Ectodermal cell (in vitro differentiated cells): ENCODE data around the gene CD300C.
"Not testable (repeated sequence)": the region's sequence is repeated elsewhere in the genome, so short reads cannot be mapped to it uniquely, and the experiment has no call there.

Source experiments
- H3K27ac ChIP-seq: 2 replicates; pipeline ENCODE4 v1.7.0; 2013; ENCODE audit warnings: mild to moderate bottlenecking, low read depth, low read length; ENCODE audit not compliant: insufficient read depth, poor library complexity, severe bottlenecking
- H3K27me3 ChIP-seq: 2 replicates; pipeline ENCODE4 v1.7.0; 2013; ENCODE audit warnings: mild to moderate bottlenecking, low read length; ENCODE audit not compliant: insufficient read depth, control insufficient read depth, poor library complexity, severe bottlenecking
- H3K36me3 ChIP-seq: one replicate; pipeline ENCODE4 v1.7.0; 2013; ENCODE audit warnings: low read length; ENCODE audit not compliant: control insufficient read depth, insufficient read depth
- H3K4me1 ChIP-seq: one replicate; pipeline ENCODE4 v1.7.0; 2013; ENCODE audit warnings: low read length; ENCODE audit not compliant: control insufficient read depth, insufficient read depth
- H3K4me3 ChIP-seq: 2 replicates; pipeline ENCODE4 v1.7.0; 2013; ENCODE audit warnings: low read depth, low read length, control low read depth; ENCODE audit not compliant: insufficient read depth
- H3K9me3 ChIP-seq: 2 replicates; pipeline ENCODE4 v1.7.0; 2013; ENCODE audit warnings: mild to moderate bottlenecking, low read length, moderate library complexity; ENCODE audit not compliant: control insufficient read depth
- whole genome bisulfite sequencing, 2 experiments: methylation state at CpG; one replicate each; pipeline ENCODE4 v1.1.7; 2013; ENCODE audit warnings: missing lambda C conversion rate in 2 of 2; 5-methylcytosine and 5-hydroxymethylcytosine counted together

Gene CD300C

DNA sequence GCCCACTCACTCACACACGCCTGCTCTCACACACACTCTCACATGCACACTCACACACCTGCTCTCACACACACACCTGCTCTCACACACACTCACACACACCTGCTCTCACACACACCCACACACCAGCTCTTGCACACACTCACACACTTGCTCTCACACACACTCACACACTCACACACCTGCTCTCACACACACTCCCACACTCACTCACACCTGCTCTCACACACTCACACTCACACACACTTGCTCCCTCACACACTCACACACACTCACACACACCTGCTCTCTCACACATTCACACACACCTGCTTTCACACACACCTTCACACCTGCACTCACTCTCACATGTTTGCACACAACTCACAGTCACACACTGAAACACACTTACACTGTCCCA, 17.4 kb upstream of the CD300C start:
- no peak overlapping the region for H3K4me3 ChIP-seq
- H3K27me3 ChIP-seq, result no peaks in the 10 kb centered on the region
- no peaks in the 10 kb centered on the region for H3K4me1 ChIP-seq
- no peaks in the 10 kb centered on the region for H3K36me3 ChIP-seq
- no peak overlapping the region for H3K27ac ChIP-seq
- H3K9me3 ChIP-seq, result no peaks in the 10 kb centered on the region
- WGBS, 2 experiments, result 93 to 96% methylated on average over 1 of the region's 1 CpG

DNA sequence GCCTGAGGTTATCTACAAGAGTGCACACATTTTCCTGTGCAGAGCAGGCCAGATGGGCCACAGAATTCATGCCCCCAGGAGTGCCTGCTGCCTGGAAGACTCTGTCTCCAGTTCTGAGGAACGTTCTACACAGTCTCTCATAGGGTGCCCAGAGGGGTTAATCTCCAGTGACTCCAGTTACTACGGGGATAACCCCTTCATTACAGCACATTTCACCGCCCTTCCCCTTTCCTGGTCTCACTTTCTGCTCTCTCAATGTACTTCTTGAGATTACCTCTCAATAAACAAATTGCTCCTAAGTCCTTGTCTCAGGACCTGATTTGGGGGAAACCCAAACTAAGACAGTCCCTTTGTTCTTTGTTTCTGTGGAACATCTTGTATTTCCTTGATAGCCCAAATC, 15.7 kb upstream of the CD300C start:
- whole genome bisulfite sequencing, 2 experiments, result 79 to 86% methylated on average over 3 of the region's 3 CpGs
- Histone ChIP-seq H3K4me1 (no peaks in the 10 kb centered on the region), H3K36me3 (no peaks in the 10 kb centered on the region), H3K4me3 (no peak overlapping the region), H3K27me3 (no peaks in the 10 kb centered on the region), H3K9me3 (no peaks in the 10 kb centered on the region), H3K27ac (no peak overlapping the region)

DNA sequence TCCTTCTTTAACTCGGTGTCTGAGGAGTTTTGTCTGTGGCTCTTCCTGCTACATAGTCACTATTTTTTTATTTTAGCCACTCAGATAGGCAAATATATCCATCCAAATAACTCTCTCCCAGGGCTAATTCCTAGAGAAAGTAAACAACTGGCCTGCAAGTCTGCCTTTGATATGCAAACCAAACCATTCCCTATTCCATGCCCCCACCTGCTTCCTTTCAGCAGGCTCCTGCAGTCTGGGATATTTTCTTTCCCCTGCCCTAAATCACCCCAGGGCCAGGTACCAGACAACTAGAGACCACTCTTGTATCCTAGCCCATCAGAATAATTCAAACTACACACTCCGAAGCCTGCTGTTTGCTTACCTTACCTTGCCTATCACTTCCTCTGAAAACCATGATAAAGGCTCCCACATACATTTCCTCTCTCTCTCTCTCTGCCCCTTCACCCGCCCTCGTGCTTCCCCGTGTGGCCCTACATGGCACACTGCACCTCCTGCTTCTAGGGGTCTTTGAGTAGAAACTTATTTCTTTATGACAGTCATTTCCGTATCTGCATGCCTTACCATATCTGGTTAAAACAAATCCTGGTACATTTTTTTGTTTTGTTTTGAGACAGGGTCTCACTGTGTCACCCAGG, 13.1 kb upstream of the CD300C start:
- Histone ChIP-seq H3K4me3 (no peak overlapping the region), H3K4me1 (no peaks in the 10 kb centered on the region), H3K27me3 (no peaks in the 10 kb centered on the region), H3K27ac (no peak overlapping the region), H3K36me3 (no peaks in the 10 kb centered on the region), H3K9me3 (no peaks in the 10 kb centered on the region)
- 83% methylated on average over 6 of the region's 6 CpGs for WGBS, 2 experiments

DNA sequence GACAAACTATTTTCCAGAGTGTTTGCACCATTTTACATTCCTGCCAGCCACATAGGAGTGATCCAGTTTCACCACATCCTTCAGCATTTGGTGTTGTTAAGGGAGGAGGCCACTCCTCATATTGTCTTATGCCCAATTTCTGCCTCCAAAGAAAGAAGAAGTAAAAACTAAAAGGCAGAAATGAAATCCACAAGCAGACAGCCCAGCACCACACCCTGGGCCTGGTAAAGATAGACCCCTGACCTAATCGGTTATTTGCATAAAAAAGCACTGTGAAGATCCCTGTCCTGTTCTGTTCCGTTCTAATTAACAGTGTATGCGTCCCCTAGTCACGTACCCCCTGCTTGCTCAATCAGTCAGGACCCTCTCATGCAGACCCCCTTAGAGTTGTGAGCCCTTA, 12.5 kb upstream of the CD300C start:
- H3K9me3 ChIP-seq, H3K4me1 ChIP-seq, H3K27me3 ChIP-seq, H3K36me3 ChIP-seq, H3K27ac ChIP-seq, H3K4me3 ChIP-seq: not testable (repeated sequence)
- WGBS, 2 experiments, result 81 to 84% methylated on average over 4 of the region's 4 CpGs

- Histone ChIP-seq H3K27me3 (no peaks in the 10 kb centered on the region), H3K4me3 (no peak overlapping the region), H3K27ac (no peak overlapping the region), H3K4me1 (peaks cover 6% of the 10 kb centered on the region), H3K9me3 (no peaks in the 10 kb centered on the region), H3K36me3 (no peaks in the 10 kb centered on the region)
- 91 to 93% methylated on average over 7 of the region's 7 CpGs for WGBS, 2 experiments
Measured at GRCh38 chr17:74555427-74555940, 9.6 kb upstream of the CD300C start.

- no peak overlapping the region for H3K4me3 ChIP-seq
- no peak overlapping the region for H3K27ac ChIP-seq
- H3K4me1 ChIP-seq, result peaks cover 6% of the 10 kb centered on the region
- no peaks in the 10 kb centered on the region for H3K27me3 ChIP-seq
- no peaks in the 10 kb centered on the region for H3K9me3 ChIP-seq
- H3K36me3 ChIP-seq, result no peaks in the 10 kb centered on the region
- WGBS, 2 experiments, result 73 to 78% methylated on average over 6 of the region's 6 CpGs
Measured at GRCh38 chr17:74554909-74555308, 9.0 kb upstream of the CD300C start.

DNA sequence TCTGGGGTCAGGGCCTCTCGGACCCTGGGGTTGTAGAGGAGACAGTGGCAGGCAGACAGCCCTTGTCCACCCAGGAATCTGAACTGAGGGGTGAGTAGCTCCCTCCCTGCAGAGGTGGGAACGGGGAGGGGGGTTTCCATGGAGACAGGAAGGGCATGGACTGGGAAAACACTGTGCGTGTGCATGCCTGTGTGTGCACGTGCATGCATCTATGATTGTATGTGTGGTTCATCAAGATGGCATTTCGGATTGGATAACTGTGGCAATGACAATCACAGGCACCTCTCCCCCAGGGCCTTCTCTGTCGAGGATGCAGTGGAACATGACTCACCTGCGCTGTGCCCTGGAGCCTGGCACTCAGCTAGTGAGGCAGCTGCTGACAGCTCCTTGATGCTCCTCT, 6.1 kb upstream of the CD300C start:
- Histone ChIP-seq H3K27ac (no peak overlapping the region), H3K4me3 (no peak overlapping the region), H3K9me3 (no peaks in the 10 kb centered on the region), H3K4me1 (peaks cover 6% of the 10 kb centered on the region), H3K36me3 (no peaks in the 10 kb centered on the region), H3K27me3 (no peaks in the 10 kb centered on the region)
- WGBS, 2 experiments, result 69 to 73% methylated on average over 7 of the region's 7 CpGs

DNA sequence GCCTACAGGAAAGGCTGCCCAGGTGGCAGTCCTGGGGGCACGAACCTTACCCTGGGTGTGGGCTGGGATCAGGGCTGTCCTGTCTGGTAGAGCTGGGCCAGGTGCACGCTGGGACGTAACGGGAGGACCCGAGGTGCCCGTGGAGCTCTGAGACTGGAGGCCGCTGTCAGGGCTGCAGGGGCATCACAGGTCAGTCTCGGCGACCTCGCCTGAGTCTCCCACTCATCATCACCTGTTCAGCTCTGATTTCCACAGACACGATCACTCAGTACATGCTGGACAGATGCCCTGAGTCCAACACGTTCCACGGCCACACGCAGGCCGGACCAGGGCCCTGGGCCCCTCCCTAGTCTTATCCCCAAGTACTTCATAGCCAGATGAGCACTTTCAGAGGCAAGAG, 4.7 kb upstream of the CD300C start:
- Histone ChIP-seq H3K36me3 (no peaks in the 10 kb centered on the region), H3K27ac (no peak overlapping the region), H3K27me3 (no peaks in the 10 kb centered on the region), H3K4me1 (peaks cover 6% of the 10 kb centered on the region), H3K9me3 (no peaks in the 10 kb centered on the region), H3K4me3 (no peak overlapping the region)
- 92 to 94% methylated on average over 15 of the region's 15 CpGs for WGBS, 2 experiments

DNA sequence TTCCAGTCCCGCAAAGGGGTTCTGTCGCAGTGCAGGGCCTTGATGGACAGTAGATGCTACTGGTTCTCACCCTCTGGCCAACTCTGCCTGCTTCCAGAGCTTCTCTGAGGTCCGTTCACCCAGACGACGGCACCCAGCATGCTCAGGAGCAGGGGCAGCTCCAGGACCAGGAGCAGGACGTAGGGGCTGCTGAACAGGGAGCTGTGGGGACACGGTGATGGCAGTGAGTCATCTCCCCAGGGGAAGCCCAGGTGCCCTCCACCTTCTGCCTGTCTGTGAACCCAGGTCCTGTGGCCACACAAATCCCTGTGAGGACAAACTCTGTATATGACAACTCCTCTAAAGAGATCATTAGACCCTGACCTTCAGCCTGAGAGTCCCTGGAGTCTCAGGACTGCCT, 3.4 kb upstream of the CD300C start:
- no peaks in the 10 kb centered on the region for H3K9me3 ChIP-seq
- H3K36me3 ChIP-seq, result no peaks in the 10 kb centered on the region
- H3K27me3 ChIP-seq, result no peaks in the 10 kb centered on the region
- H3K4me3 ChIP-seq, result no peak overlapping the region
- 88 to 92% methylated on average over 7 of the region's 7 CpGs for WGBS, 2 experiments
- H3K4me1 ChIP-seq, result peaks cover 6% of the 10 kb centered on the region
- H3K27ac ChIP-seq, result no peak overlapping the region

DNA sequence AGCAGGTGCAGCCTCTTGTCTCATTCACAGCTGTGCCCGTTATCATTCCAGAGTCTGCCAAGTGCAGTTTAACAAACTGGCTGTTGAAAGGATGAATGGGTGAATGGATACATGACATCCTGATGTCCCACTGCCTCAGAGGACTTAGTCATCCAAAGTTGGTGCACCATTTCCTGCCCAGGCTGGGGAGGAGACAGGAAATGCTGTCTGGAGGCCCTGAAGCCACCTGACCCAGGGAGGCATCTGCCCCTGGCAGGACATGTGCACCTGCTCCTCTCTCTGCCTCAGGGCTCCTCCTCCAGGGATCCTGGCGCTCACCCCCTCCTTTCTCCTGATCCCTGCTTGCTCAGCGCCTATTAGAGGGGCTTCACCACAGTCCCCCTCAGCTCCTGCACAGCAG, 1.8 kb upstream of the CD300C start:
- H3K27me3 ChIP-seq, result no peaks in the 10 kb centered on the region
- no peak overlapping the region for H3K27ac ChIP-seq
- no peaks in the 10 kb centered on the region for H3K9me3 ChIP-seq
- H3K4me3 ChIP-seq, result no peak overlapping the region
- no peaks in the 10 kb centered on the region for H3K36me3 ChIP-seq
- 91 to 92% methylated on average over 3 of the region's 3 CpGs for WGBS, 2 experiments
- H3K4me1 ChIP-seq, result peaks cover 6% of the 10 kb centered on the region

DNA sequence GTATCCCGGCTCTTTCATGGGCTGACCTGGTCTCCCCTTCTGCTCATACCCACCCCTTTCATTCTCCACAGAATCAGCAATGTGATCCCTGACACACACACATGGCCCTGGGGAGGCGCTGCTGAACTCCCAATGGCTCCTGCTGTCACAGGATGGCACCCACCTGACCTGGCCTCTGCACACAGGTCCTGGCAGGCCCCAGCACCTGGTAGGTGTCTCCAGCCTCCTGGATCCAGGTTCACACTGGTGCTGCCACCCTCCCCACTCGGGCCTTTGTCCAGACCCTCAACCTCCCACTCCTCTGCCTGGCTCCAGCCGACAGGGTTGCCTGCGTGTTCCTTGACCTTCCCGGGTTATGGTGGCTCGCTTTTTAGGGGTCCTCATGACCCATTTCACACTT, 1.3 kb upstream of the CD300C start:
- H3K36me3 ChIP-seq, result no peaks in the 10 kb centered on the region
- peaks cover 4% of the 10 kb centered on the region for H3K4me1 ChIP-seq
- H3K4me3 ChIP-seq, result no peak overlapping the region
- H3K9me3 ChIP-seq, result no peaks in the 10 kb centered on the region
- H3K27me3 ChIP-seq, result no peaks in the 10 kb centered on the region
- 92 to 95% methylated on average over 7 of the region's 7 CpGs for WGBS, 2 experiments
- H3K27ac ChIP-seq, result no peak overlapping the region
